H9 (cell line): ENCODE results near the gene BEGAIN. TPM values are rescaled to one million over a fixed set of nuclear protein-coding genes. Genes with fewer than 3 reads are reported as not detected.

Experiments
- DNase-seq: peaks from one replicate; pipeline ENCODE4 v3.0.0-alpha.2; 2017
- H2AFZ ChIP-seq: one replicate; pipeline ENCODE4 v1.6.1; 2013; ENCODE audit warnings: mild to moderate bottlenecking, low read length, control low read depth, moderate library complexity
- H2AK5ac ChIP-seq: 2 replicates; pipeline ENCODE4 v1.6.1; 2013; ENCODE audit warnings: low read length, control low read depth, mixed read lengths; ENCODE audit not compliant: insufficient read length
- H2BK120ac ChIP-seq: one replicate; pipeline ENCODE4 v1.6.1; 2013; ENCODE audit warnings: low read depth, mild to moderate bottlenecking, low read length, control low read depth, inconsistent platforms; ENCODE audit not compliant: poor library complexity, severe bottlenecking
- H2BK12ac ChIP-seq: 2 replicates; pipeline ENCODE4 v1.6.1; 2013; ENCODE audit warnings: low read length, control low read depth, mixed read lengths, low read depth; ENCODE audit not compliant: insufficient read length
- H2BK15ac ChIP-seq: 2 replicates; pipeline ENCODE4 v1.6.1; 2013; ENCODE audit warnings: low read depth, low read length, control low read depth
- H2BK20ac ChIP-seq: one replicate; pipeline ENCODE4 v1.6.1; 2013; ENCODE audit warnings: low read depth, mild to moderate bottlenecking, low read length, control low read depth, inconsistent platforms; ENCODE audit not compliant: poor library complexity, severe bottlenecking
- H2BK5ac ChIP-seq: 2 replicates; pipeline ENCODE4 v1.6.1; 2013; ENCODE audit warnings: low read length, control low read depth, mixed read lengths; ENCODE audit not compliant: insufficient read length
- H3K14ac ChIP-seq: 2 replicates; pipeline ENCODE4 v1.6.1; 2013; ENCODE audit warnings: low read length, control low read depth; ENCODE audit not compliant: insufficient read depth
- H3K18ac ChIP-seq: 2 replicates; pipeline ENCODE4 v1.6.1; 2013; ENCODE audit warnings: low read depth, mild to moderate bottlenecking, mixed read lengths, low read length, control low read depth; ENCODE audit not compliant: insufficient read length
- H3K23ac ChIP-seq: 2 replicates; pipeline ENCODE4 v1.6.1; 2013; ENCODE audit warnings: low read length, control low read depth, mixed read lengths, low read depth; ENCODE audit not compliant: insufficient read length
- H3K23me2 ChIP-seq: 2 replicates; pipeline ENCODE4 v1.6.1; 2013; ENCODE audit warnings: low read depth, mild to moderate bottlenecking, mixed read lengths, low read length, control low read depth; ENCODE audit not compliant: insufficient read length, poor library complexity, severe bottlenecking
- H3K27ac ChIP-seq: 2 replicates; pipeline ENCODE4 v1.5.1; 2013; ENCODE audit warnings: low read length, control low read depth, mixed read lengths, low read depth; ENCODE audit not compliant: insufficient read length
- H3K27me3 ChIP-seq: 2 replicates; pipeline ENCODE4 v1.6.1; 2013; ENCODE audit warnings: low read length, control low read depth, inconsistent platforms; ENCODE audit not compliant: insufficient read depth
- H3K4ac ChIP-seq: 2 replicates; pipeline ENCODE4 v1.6.1; 2013; ENCODE audit warnings: low read depth, mild to moderate bottlenecking, control low read depth, inconsistent platforms, low read length, moderate library complexity
- H3K4me1 ChIP-seq: 2 replicates; pipeline ENCODE4 v1.6.1; 2013; ENCODE audit warnings: low read length, control low read depth, inconsistent platforms; ENCODE audit not compliant: insufficient read depth
- H3K4me2 ChIP-seq: 2 replicates; pipeline ENCODE4 v1.6.1; 2013; ENCODE audit warnings: low read length, control low read depth, mixed read lengths; ENCODE audit not compliant: insufficient read length, insufficient read depth
- H3K56ac ChIP-seq: 2 replicates; pipeline ENCODE4 v1.6.1; 2013; ENCODE audit warnings: low read depth, mild to moderate bottlenecking, mixed read lengths, low read length, control low read depth; ENCODE audit not compliant: insufficient read length
- H3K79me1 ChIP-seq: 2 replicates; pipeline ENCODE4 v1.6.1; 2013; ENCODE audit warnings: low read depth, mild to moderate bottlenecking, moderate library complexity, low read length, control low read depth, inconsistent platforms; ENCODE audit not compliant: insufficient read depth, poor library complexity, severe bottlenecking
- H3K79me2 ChIP-seq: 2 replicates; pipeline ENCODE4 v1.6.1; 2013; ENCODE audit warnings: low read length, control low read depth, inconsistent platforms; ENCODE audit not compliant: insufficient read depth
- H3K9ac ChIP-seq: 2 replicates; pipeline ENCODE4 v1.6.1; 2013; ENCODE audit warnings: low read length, control low read depth, mixed read lengths; ENCODE audit not compliant: insufficient read length; ENCODE audit errors: extremely low read depth
- H3K9me3 ChIP-seq: one replicate; pipeline ENCODE4 v1.6.1; 2013; ENCODE audit warnings: low read depth, low read length, inconsistent platforms; ENCODE audit not compliant: control insufficient read depth
- H3T11ph ChIP-seq: one replicate; pipeline ENCODE4 v1.6.1; 2013; ENCODE audit warnings: mild to moderate bottlenecking, low read length, control low read depth, inconsistent platforms
- H4K20me1 ChIP-seq: one replicate; pipeline ENCODE4 v1.6.1; 2013; ENCODE audit not compliant: control insufficient read depth, insufficient read length, insufficient read depth
- H4K5ac ChIP-seq: 2 replicates; pipeline ENCODE4 v1.6.1; 2013; ENCODE audit warnings: low read depth, mild to moderate bottlenecking, mixed read lengths, low read length, control low read depth; ENCODE audit not compliant: insufficient read length
- H4K8ac ChIP-seq: replicated peaks from 2 replicates; pipeline ENCODE4 v1.6.1; 2013; ENCODE audit warnings: low read length, control low read depth, mixed read lengths, low read depth; ENCODE audit not compliant: insufficient read length
- H4K91ac ChIP-seq: 2 replicates; pipeline ENCODE4 v1.6.1; 2013; ENCODE audit warnings: low read depth, mild to moderate bottlenecking, moderate library complexity, mixed read lengths, low read length, control low read depth; ENCODE audit not compliant: insufficient read length
- H3K27ac Mint-ChIP-seq, 3 experiments: 2 replicates in 2 of 3; 3 replicates in 1 of 3; pipeline ENCODE4 v1.8.0; 2020 to 2021; ENCODE audit warnings: mixed read lengths in 3 of 3, mild to moderate bottlenecking in 1 of 3, moderate library complexity in 1 of 3
- H3K27me3 Mint-ChIP-seq: 2 replicates; pipeline ENCODE4 v1.8.0; 2021; ENCODE audit warnings: low read depth, mild to moderate bottlenecking, moderate library complexity, mixed read lengths
- H3K36me3 Mint-ChIP-seq, 3 experiments: 2 replicates in 2 of 3; 3 replicates in 1 of 3; pipeline ENCODE4 v1.8.0; 2020 to 2021; ENCODE audit warnings: low read depth in 3 of 3, mixed read lengths in 3 of 3; ENCODE audit not compliant: insufficient read depth in 1 of 3
- H3K4me1 Mint-ChIP-seq, 2 experiments: 2 replicates each; pipeline ENCODE4 v1.8.0; 2020; ENCODE audit warnings: mixed read lengths in 2 of 2
- H3K4me3 Mint-ChIP-seq, 2 experiments: 2 replicates in 1 of 2; 3 replicates in 1 of 2; pipeline ENCODE4 v1.8.0; 2020 to 2021; ENCODE audit warnings: mild to moderate bottlenecking in 2 of 2, mixed read lengths in 2 of 2, moderate library complexity in 1 of 2
- H3K9me3 Mint-ChIP-seq, 2 experiments: 2 replicates in 1 of 2; 3 replicates in 1 of 2; pipeline ENCODE4 v1.8.0; 2020; ENCODE audit warnings: mild to moderate bottlenecking in 2 of 2, mixed read lengths in 2 of 2, moderate library complexity in 1 of 2
- WGBS: extraction: QIAGEN DNeasy Blood & Tissue Kit; methylation state at CpG from one replicate; pipeline ENCODE4 v1.1.7; 2013; ENCODE audit warnings: missing lambda C conversion rate, low lambda C conversion rate, mixed read lengths; ENCODE audit not compliant: insufficient read length; ENCODE audit errors: extremely low coverage; 5-methylcytosine and 5-hydroxymethylcytosine counted together
- total RNA-seq: library from RNA; stranded (reverse); gene quantifications from 2 replicates; pipeline ENCODE4 v1.2.1, GENCODE V29; 2021
- TF ChIP-seq, protein P1 (sequence below): fragments of 200-600 bp; sonication (generic); conservative IDR thresholded peaks from 3 replicates; pipeline ENCODE4 v1.8.0; 2021; ENCODE audit warnings: antibody characterized with exemption, mild to moderate bottlenecking

Gene BEGAIN
- total RNA-seq, 1 experiment from 2014 or later: 2.6 TPM

DNA sequence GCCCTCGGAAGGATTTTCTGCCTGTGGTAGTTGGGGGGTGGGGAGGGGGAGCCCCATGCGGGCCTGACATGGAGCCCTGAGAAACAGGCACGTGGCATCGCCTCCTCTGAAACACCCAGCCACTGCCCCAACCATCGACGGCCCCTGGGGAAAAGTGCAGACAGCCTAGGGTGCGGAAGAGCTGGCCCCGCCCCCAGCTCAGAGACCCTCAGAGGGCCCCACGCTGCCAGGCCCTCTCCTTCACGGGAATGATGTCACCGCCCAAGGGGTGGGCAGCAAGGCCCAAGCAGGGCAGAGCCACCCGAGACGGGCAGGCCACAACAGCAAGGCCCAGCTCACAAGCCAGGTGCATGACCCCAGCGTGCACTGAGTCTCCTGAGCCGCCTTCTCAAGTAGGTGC, 26.2 kb downstream of the BEGAIN start:
- no CpG with 5 or more reads among the region's 15 CpGs for WGBS
- H3K27me3 ChIP-seq: no peaks in the 10 kb centered on the region; the same call in 1 of the 2 replicates
- no peaks in the 10 kb centered on the region for H3K9me3 Mint-ChIP-seq

More for the DNA sequence above, 26.2 kb downstream of the BEGAIN start:
- H3K79me2 ChIP-seq: no peaks in the 10 kb centered on the region
- H3K56ac ChIP-seq: no peak overlapping the region
- no peak overlapping the region for H3K27ac ChIP-seq
- no peak overlapping the region for H2BK120ac ChIP-seq
- Mint-ChIP-seq H3K4me1 (peaks cover 2 to 25% of the 10 kb centered on the region in 2 experiments; a peak in 3 of 4 replicates), H3K36me3 (no peaks in the 10 kb centered on the region; a peak in 1 of 7 replicates), H3K27me3 (peaks cover 61% of the 10 kb centered on the region), H3K27ac (no peak overlapping the region), H3K4me3 (no peak overlapping the region)
- no peak overlapping the region for H2AK5ac ChIP-seq
- H3K23me2 ChIP-seq: no peaks in the 10 kb centered on the region
- no peak overlapping the region for H4K91ac ChIP-seq
- no peak overlapping the region for H3K14ac ChIP-seq
- H3K9ac ChIP-seq: no peak overlapping the region
- no peaks in the 10 kb centered on the region for H4K20me1 ChIP-seq
- DNase-seq: no peak
- no peak overlapping the region for H2BK20ac ChIP-seq
- H3K23ac ChIP-seq: no peak overlapping the region
- no peak overlapping the region for H2AFZ ChIP-seq
- H3K18ac ChIP-seq: no peak overlapping the region
- no peaks in the 10 kb centered on the region for H3K4me1 ChIP-seq
- no peak overlapping the region for H2BK5ac ChIP-seq
- no peak overlapping the region for H3K4me2 ChIP-seq
- no peak overlapping the region for H4K5ac ChIP-seq
- H3K79me1 ChIP-seq: no peaks in the 10 kb centered on the region
- TF ChIP-seq, protein P1, sequence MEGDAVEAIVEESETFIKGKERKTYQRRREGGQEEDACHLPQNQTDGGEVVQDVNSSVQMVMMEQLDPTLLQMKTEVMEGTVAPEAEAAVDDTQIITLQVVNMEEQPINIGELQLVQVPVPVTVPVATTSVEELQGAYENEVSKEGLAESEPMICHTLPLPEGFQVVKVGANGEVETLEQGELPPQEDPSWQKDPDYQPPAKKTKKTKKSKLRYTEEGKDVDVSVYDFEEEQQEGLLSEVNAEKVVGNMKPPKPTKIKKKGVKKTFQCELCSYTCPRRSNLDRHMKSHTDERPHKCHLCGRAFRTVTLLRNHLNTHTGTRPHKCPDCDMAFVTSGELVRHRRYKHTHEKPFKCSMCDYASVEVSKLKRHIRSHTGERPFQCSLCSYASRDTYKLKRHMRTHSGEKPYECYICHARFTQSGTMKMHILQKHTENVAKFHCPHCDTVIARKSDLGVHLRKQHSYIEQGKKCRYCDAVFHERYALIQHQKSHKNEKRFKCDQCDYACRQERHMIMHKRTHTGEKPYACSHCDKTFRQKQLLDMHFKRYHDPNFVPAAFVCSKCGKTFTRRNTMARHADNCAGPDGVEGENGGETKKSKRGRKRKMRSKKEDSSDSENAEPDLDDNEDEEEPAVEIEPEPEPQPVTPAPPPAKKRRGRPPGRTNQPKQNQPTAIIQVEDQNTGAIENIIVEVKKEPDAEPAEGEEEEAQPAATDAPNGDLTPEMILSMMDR: no peak
- H3T11ph ChIP-seq: no peak overlapping the region
- H3K9me3 ChIP-seq: no peaks in the 10 kb centered on the region
- no peak overlapping the region for H3K4ac ChIP-seq
- no peak overlapping the region for H2BK12ac ChIP-seq
- H4K8ac ChIP-seq: no peak overlapping the region
- H2BK15ac ChIP-seq: no peak overlapping the region
